Endothelial cell of umbilical vein (primary cell): ENCODE measurements around the gene CCR3.

ENCODE experiments used
- EZH2 ChIP-seq: IDR thresholded peaks from 2 replicates; pipeline ENCODE4 v1.6.1; 2012; ENCODE audit warnings: borderline replicate concordance, low read depth, mild to moderate bottlenecking, moderate library complexity, low read length, inconsistent platforms; ENCODE audit not compliant: severe bottlenecking
- JUN ChIP-seq: IDR thresholded peaks from 2 replicates; pipeline ENCODE4 v1.6.1; 2011; ENCODE audit warnings: borderline replicate concordance, low read depth; ENCODE audit not compliant: insufficient read length, insufficient read depth
- MYC ChIP-seq: IDR thresholded peaks from one replicate; pipeline ENCODE4 v1.6.1; 2011; ENCODE audit warnings: mild to moderate bottlenecking, low read depth, low read length
- POLR2A ChIP-seq: IDR thresholded peaks from 2 replicates; pipeline ENCODE4 v1.6.1; 2012; ENCODE audit warnings: low read depth, mild to moderate bottlenecking, control low read depth, low read length
- POLR2AphosphoS5 ChIP-seq: IDR thresholded peaks from 2 replicates; pipeline ENCODE4 v1.6.1; 2012; ENCODE audit warnings: low read depth, mild to moderate bottlenecking, control low read depth, low read length, moderate library complexity; ENCODE audit not compliant: insufficient read depth
- TF ChIP-seq, protein P1 (sequence below), 2 donors: IDR thresholded peaks; 1 replicate in 1 of 2; 2 replicates in 1 of 2; pipeline ENCODE4 v1.5.1; 2011; ENCODE audit warnings: low read length in 2 of 2, mild to moderate bottlenecking in 2 of 2, moderate library complexity in 2 of 2, control low read depth in 1 of 2, inconsistent platforms in 1 of 2, low read depth in 1 of 2; ENCODE audit not compliant: insufficient read depth in 1 of 2; ENCODE audit errors: extremely low read depth in 1 of 2

DNA sequence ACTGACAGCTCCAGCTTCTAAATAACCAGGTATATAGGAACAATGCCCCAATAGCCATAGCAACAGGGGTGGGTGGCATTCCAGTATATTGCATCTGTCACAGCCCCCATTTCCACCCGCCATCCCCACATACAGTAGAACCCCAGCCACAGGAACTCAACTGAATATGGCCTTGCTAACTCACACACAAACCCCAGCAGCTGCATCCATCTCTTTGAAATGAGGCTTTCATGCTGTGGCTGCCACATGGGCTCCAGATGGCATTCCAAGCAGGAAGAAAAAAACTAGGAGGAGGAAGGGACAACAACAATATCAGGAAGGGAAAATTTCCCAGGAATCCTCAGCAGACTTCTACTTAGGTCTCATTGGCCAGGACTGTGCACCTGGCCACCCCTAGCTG lies 54.6 kb downstream of the CCR3 start:
- TF ChIP-seq, protein P1, sequence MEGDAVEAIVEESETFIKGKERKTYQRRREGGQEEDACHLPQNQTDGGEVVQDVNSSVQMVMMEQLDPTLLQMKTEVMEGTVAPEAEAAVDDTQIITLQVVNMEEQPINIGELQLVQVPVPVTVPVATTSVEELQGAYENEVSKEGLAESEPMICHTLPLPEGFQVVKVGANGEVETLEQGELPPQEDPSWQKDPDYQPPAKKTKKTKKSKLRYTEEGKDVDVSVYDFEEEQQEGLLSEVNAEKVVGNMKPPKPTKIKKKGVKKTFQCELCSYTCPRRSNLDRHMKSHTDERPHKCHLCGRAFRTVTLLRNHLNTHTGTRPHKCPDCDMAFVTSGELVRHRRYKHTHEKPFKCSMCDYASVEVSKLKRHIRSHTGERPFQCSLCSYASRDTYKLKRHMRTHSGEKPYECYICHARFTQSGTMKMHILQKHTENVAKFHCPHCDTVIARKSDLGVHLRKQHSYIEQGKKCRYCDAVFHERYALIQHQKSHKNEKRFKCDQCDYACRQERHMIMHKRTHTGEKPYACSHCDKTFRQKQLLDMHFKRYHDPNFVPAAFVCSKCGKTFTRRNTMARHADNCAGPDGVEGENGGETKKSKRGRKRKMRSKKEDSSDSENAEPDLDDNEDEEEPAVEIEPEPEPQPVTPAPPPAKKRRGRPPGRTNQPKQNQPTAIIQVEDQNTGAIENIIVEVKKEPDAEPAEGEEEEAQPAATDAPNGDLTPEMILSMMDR (IDR thresholded peaks at IDR 0.05; ENCODE audit: extremely low read depth in 1 of 2, insufficient read depth in 1 of 2, low read depth in 1 of 2, low read length in 2 of 2): no peak
- no peak for TF ChIP-seq MYC
- no peak for TF ChIP-seq EZH2
- no peak for TF ChIP-seq POLR2A
- no peak for TF ChIP-seq JUN
- no peak for TF ChIP-seq POLR2AphosphoS5
